Aorta (tissue), 5 donors: ENCODE results near the gene NGB. TPM values are rescaled to one million over a fixed set of nuclear protein-coding genes. Genes with fewer than 3 reads are reported as not detected.

ENCODE experiments used
- ATAC-seq: fragments of 200-7000 bp; cut with Tn5 transposase; one replicate; pipeline ENCODE4 v1.9.1; 2022; ENCODE audit warnings: moderate library complexity; ENCODE audit not compliant: low FRiP score
- DNase-seq, 2 donors: peaks; one replicate each; pipeline ENCODE4 v3.0.0-alpha.2; 2020
- H3K27ac ChIP-seq, 2 donors: one replicate each; pipeline ENCODE4 v1.5.1; 2013; ENCODE audit warnings: low read length in 2 of 2, mild to moderate bottlenecking in 2 of 2, moderate library complexity in 2 of 2, control low read depth in 1 of 2, inconsistent platforms in 1 of 2, low read depth in 1 of 2
- H3K27me3 ChIP-seq, 2 donors: one replicate each; pipeline ENCODE4 v1.6.1; 2013; ENCODE audit warnings: control low read depth in 1 of 2, low read length in 1 of 2, mild to moderate bottlenecking in 1 of 2, moderate library complexity in 1 of 2; ENCODE audit not compliant: insufficient read depth in 2 of 2, control insufficient read depth in 1 of 2
- H3K36me3 ChIP-seq, 2 donors: one replicate each; pipeline ENCODE4 v1.6.1; 2013; ENCODE audit warnings: control low read depth in 1 of 2, low read length in 1 of 2, mild to moderate bottlenecking in 1 of 2; ENCODE audit not compliant: insufficient read depth in 2 of 2, control insufficient read depth in 1 of 2
- H3K4me1 ChIP-seq, 2 donors: one replicate each; pipeline ENCODE4 v1.6.1; 2013; ENCODE audit warnings: low read length in 2 of 2, control low read depth in 1 of 2, mild to moderate bottlenecking in 1 of 2, moderate library complexity in 1 of 2; ENCODE audit not compliant: insufficient read depth in 2 of 2, control insufficient read depth in 1 of 2
- H3K4me3 ChIP-seq, 2 donors: one replicate each; pipeline ENCODE4 v1.5.1; 2013; ENCODE audit warnings: low read length in 2 of 2, control low read depth in 1 of 2, mild to moderate bottlenecking in 1 of 2
- H3K9me3 ChIP-seq: one replicate; pipeline ENCODE4 v1.6.1; 2013; ENCODE audit warnings: mild to moderate bottlenecking, low read length; ENCODE audit not compliant: control insufficient read depth
- WGBS, 2 donors: extraction: QIAGEN DNeasy Blood & Tissue Kit; methylation state at CpG; one replicate each; pipeline ENCODE4 v1.1.7; 2013; 5-methylcytosine and 5-hydroxymethylcytosine counted together
- intact Hi-C, 2 donors: fragments of 100-400 bp; cut with DNase I; formaldehyde crosslinking; loops; one replicate each; pipeline versions ENCODE4 v1.14.2 to v1.15.0; 2022
- polyA plus RNA-seq, 2 donors: library from polyadenylated mRNA; stranded (reverse); fragments of 200-250 nt; gene quantifications; one replicate each; pipeline ENCODE4 v1.2.3, GENCODE V29; 2013
- total RNA-seq, 2 donors: library from RNA; stranded (reverse); fragmentation: NEBNext Ultra II Directional; extraction: Animal tissue kit (Norgen Biotek cat#: 25700); gene quantifications; one replicate each; pipeline ENCODE4 v1.2.1, GENCODE V29; 2021
- donor health status: healthy with polysubstance abuse.
- donor health status: Bipolar disorder and iron deficiency.
- donor health status: DM: no; HTN: no; CAD: no.
- donor health status: DM: no; HTN: no; CAD: no.
- donor health status: DM: yes; HTN: yes; CAD: no.

The NGB gene
- total and polyA plus RNA-seq, 4 donors: not detected

- Histone ChIP-seq H3K27ac (no peak overlapping the region), H3K4me1 (no peaks in the 10 kb centered on the region), H3K4me3 (no peak overlapping the region), H3K36me3 (no peaks in the 10 kb centered on the region), H3K9me3 (no peaks in the 10 kb centered on the region), H3K27me3 (no peaks in the 10 kb centered on the region)
- no peak for ATAC-seq
- WGBS, 2 donors: 89 to 91% methylated on average over 11 of the region's 11 CpGs
- intact Hi-C loops: no loop called here
- DNase-seq: no peak
These were observed 19.1 kb downstream of the NGB start for GRCh38 chr14:77251870-77252269.

GRCh38 chr14:77250927-77251326 lies 20.1 kb downstream of the NGB start:
- no peaks in the 10 kb centered on the region for H3K4me1 ChIP-seq
- no peaks in the 10 kb centered on the region for H3K9me3 ChIP-seq
- no peaks in the 10 kb centered on the region for H3K27me3 ChIP-seq
- 86 to 87% methylated on average over 6 of the region's 6 CpGs for WGBS, 2 donors
- ATAC-seq (no peak), DNase-seq (no peak)
- no peak overlapping the region for H3K27ac ChIP-seq
- H3K36me3 ChIP-seq: no peaks in the 10 kb centered on the region
- intact Hi-C loops: no loop called here
- H3K4me3 ChIP-seq: no peak overlapping the region

GRCh38 chr14:77249286-77249685 lies 21.7 kb downstream of the NGB start:
- ATAC-seq (no peak), DNase-seq (no peak)
- no peaks in the 10 kb centered on the region for H3K4me1 ChIP-seq
- H3K36me3 ChIP-seq: no peaks in the 10 kb centered on the region
- H3K27me3 ChIP-seq: no peaks in the 10 kb centered on the region
- no peak overlapping the region for H3K4me3 ChIP-seq
- intact Hi-C loops: no loop called here
- 86 to 90% methylated on average over 7 of the region's 7 CpGs for WGBS, 2 donors
- H3K9me3 ChIP-seq: no peaks in the 10 kb centered on the region
- no peak overlapping the region for H3K27ac ChIP-seq

GRCh38 chr14:77248666-77249065 lies 22.3 kb downstream of the NGB start:
- H3K36me3 ChIP-seq: no peaks in the 10 kb centered on the region
- WGBS, 2 donors: 86 to 90% methylated on average over 7 of the region's 7 CpGs
- H3K9me3 ChIP-seq: no peaks in the 10 kb centered on the region
- no peak overlapping the region for H3K27ac ChIP-seq
- no peaks in the 10 kb centered on the region for H3K27me3 ChIP-seq
- DNase-seq: no peak
- H3K4me3 ChIP-seq: no peak overlapping the region
- intact Hi-C loops: no loop called here
- ATAC-seq: no peak
- H3K4me1 ChIP-seq: no peaks in the 10 kb centered on the region

GRCh38 chr14:77246784-77247183 lies 24.2 kb downstream of the NGB start:
- intact Hi-C loops: no loop called here
- no peak for ATAC-seq
- WGBS, 2 donors: 88 to 91% methylated on average over 1 of the region's 1 CpG
- Histone ChIP-seq H3K36me3 (no peaks in the 10 kb centered on the region), H3K4me1 (no peaks in the 10 kb centered on the region), H3K4me3 (no peak overlapping the region), H3K27me3 (no peaks in the 10 kb centered on the region), H3K27ac (no peak overlapping the region), H3K9me3 (no peaks in the 10 kb centered on the region)
- DNase-seq: no peak

- DNase-seq: no peak
- 76 to 84% methylated on average over 4 of the region's 4 CpGs for WGBS, 2 donors
- no peak overlapping the region for H3K4me3 ChIP-seq
These were observed 25.2 kb downstream of the NGB start for GRCh38 chr14:77245820-77246219.

GRCh38 chr14:77243853-77244252 lies 27.2 kb downstream of the NGB start:
- intact Hi-C loops: no loop called here
- ATAC-seq: no peak
- H3K9me3 ChIP-seq: no peaks in the 10 kb centered on the region
- H3K4me1 ChIP-seq: no peaks in the 10 kb centered on the region
- no peak for DNase-seq
- H3K36me3 ChIP-seq: no peaks in the 10 kb centered on the region
- 64 to 67% methylated on average over 4 of the region's 4 CpGs for WGBS, 2 donors
- H3K27me3 ChIP-seq: no peaks in the 10 kb centered on the region
- H3K4me3 ChIP-seq: no peak overlapping the region
- no peak overlapping the region for H3K27ac ChIP-seq

More at GRCh38 chr14:77245820-77246219, 25.2 kb downstream of the NGB start:
- H3K36me3 ChIP-seq: no peaks in the 10 kb centered on the region
- no peaks in the 10 kb centered on the region for H3K9me3 ChIP-seq
- H3K27ac ChIP-seq: no peak overlapping the region
- intact Hi-C loops: no loop called here
- no peak for ATAC-seq
- no peaks in the 10 kb centered on the region for H3K27me3 ChIP-seq
- no peaks in the 10 kb centered on the region for H3K4me1 ChIP-seq

GRCh38 chr14:77242752-77243151 lies 28.3 kb downstream of the NGB start:
- H3K9me3 ChIP-seq: no peaks in the 10 kb centered on the region
- H3K4me3 ChIP-seq: no peak overlapping the region
- intact Hi-C loops: no loop called here
- no peak for ATAC-seq
- H3K4me1 ChIP-seq: no peaks in the 10 kb centered on the region
- H3K27ac ChIP-seq: no peak overlapping the region
- WGBS, 2 donors: 81 to 87% methylated on average over 12 of the region's 12 CpGs
- no peak for DNase-seq
- H3K36me3 ChIP-seq: no peaks in the 10 kb centered on the region
- no peaks in the 10 kb centered on the region for H3K27me3 ChIP-seq

- no peak for ATAC-seq
- no peaks in the 10 kb centered on the region for H3K27me3 ChIP-seq
These were observed 29.1 kb downstream of the NGB start for GRCh38 chr14:77241955-77242354.

More at GRCh38 chr14:77241955-77242354, 29.1 kb downstream of the NGB start:
- Histone ChIP-seq H3K9me3 (no peaks in the 10 kb centered on the region), H3K4me1 (no peaks in the 10 kb centered on the region), H3K36me3 (no peaks in the 10 kb centered on the region), H3K4me3 (no peak overlapping the region), H3K27ac (no peak overlapping the region)
- WGBS, 2 donors: 51 to 53% methylated on average over 2 of the region's 2 CpGs
- intact Hi-C loops: no loop called here
- no peak for DNase-seq
